IPS DF 4.7 (cell line): ENCODE results near the gene PTPRR.
A peak's percentile ranks its signal among the peaks of the same experiment; 100 is the strongest.
"Not testable (repeated sequence)": the region's sequence is repeated elsewhere in the genome, so short reads cannot be mapped to it uniquely, and the experiment has no call there.

Experiments
- DNase-seq: peaks from one replicate; pipeline ENCODE4 v3.0.0-alpha.2; 2013; ENCODE audit warnings: low spot score; ENCODE audit errors: extremely low read depth

The PTPRR gene

GRCh38 chr12:70749931-70750330 is 170.6 kb downstream of the PTPRR start:
- no peak for DNase-seq

GRCh38 chr12:70748809-70749208 is 171.7 kb downstream of the PTPRR start:
- DNase-seq, result no peak

GRCh38 chr12:70747445-70748260 is 172.9 kb downstream of the PTPRR start:
- DNase-seq, result no peak

- DNase-seq, result no peak
These were observed 175.5 kb downstream of the PTPRR start for GRCh38 chr12:70745048-70745447.

- DNase-seq, result no peak
These were observed 176.4 kb downstream of the PTPRR start for GRCh38 chr12:70744178-70744577.

- DNase-seq, result no peak
These were observed 179.3 kb downstream of the PTPRR start for GRCh38 chr12:70741256-70741655.

GRCh38 chr12:70739756-70740155 is 180.8 kb downstream of the PTPRR start:
- DNase-seq, result no peak

GRCh38 chr12:70736351-70737133 is 184.0 kb downstream of the PTPRR start:
- no peak for DNase-seq

- not testable (repeated sequence) for DNase-seq
These were observed 185.3 kb downstream of the PTPRR start for GRCh38 chr12:70735197-70735596.

GRCh38 chr12:70733385-70733784 is 187.2 kb downstream of the PTPRR start:
- peak; percentile 91 for DNase-seq

- DNase-seq, result no peak
These were observed 188.3 kb downstream of the PTPRR start for GRCh38 chr12:70732287-70732686.

GRCh38 chr12:70730675-70731180 is 189.8 kb downstream of the PTPRR start:
- no peak for DNase-seq

- DNase-seq, result peak; percentile 79
These were observed 196.1 kb downstream of the PTPRR start for GRCh38 chr12:70724444-70724843.

- no peak for DNase-seq
These were observed 197.8 kb downstream of the PTPRR start for GRCh38 chr12:70722584-70723343.

- DNase-seq, result no peak
These were observed 198.7 kb downstream of the PTPRR start for GRCh38 chr12:70721656-70722357.

GRCh38 chr12:70721216-70721615 is 199.3 kb downstream of the PTPRR start:
- DNase-seq, result no peak

- peak; percentile 58 for DNase-seq
These were observed 200.7 kb downstream of the PTPRR start for GRCh38 chr12:70719672-70720420.

GRCh38 chr12:70719071-70719470 is 201.5 kb downstream of the PTPRR start:
- no peak for DNase-seq

GRCh38 chr12:70711831-70712230 is 208.7 kb downstream of the PTPRR start:
- no peak for DNase-seq

- DNase-seq, result no peak
These were observed 211.5 kb downstream of the PTPRR start for GRCh38 chr12:70709022-70709421.
